Activated CD4-positive, alpha-beta T cell treated with anti-CD3 and anti-CD28 coated beads for 36 hours (primary cell): ENCODE measurements around the gene RGS3. TPM values are rescaled to one million over a fixed set of nuclear protein-coding genes. Genes with fewer than 3 reads are reported as not detected.

Source experiments
- ATAC-seq: fragments of 200-7000 bp; cut with Tn5 transposase; one replicate; pipeline ENCODE4 v1.10.0; 2021; ENCODE audit warnings: mild to moderate bottlenecking, moderate library complexity
- CTCF ChIA-PET: fragments of 350-600 bp; sonication (Branson Sonifier 250); formaldehyde crosslinking; loops from one replicate; lab custom pipeline; 2021; ENCODE audit warnings: antibody characterized with exemption; lab: Charles Lee
- POLR2A ChIA-PET: fragments of 350-600 bp; sonication (Branson Sonifier 250); formaldehyde crosslinking; loops from one replicate; lab custom pipeline; 2021; ENCODE audit warnings: antibody characterized with exemption, inconsistent platforms; lab: Charles Lee
- DNase-seq: peaks from one replicate; pipeline ENCODE4 v3.0.0-alpha.2; 2020
- H3K27ac Mint-ChIP-seq: one replicate; pipeline ENCODE4 v1.8.0; 2021; ENCODE audit warnings: mixed read lengths
- H3K27me3 Mint-ChIP-seq: one replicate; pipeline ENCODE4 v1.8.0; 2021; ENCODE audit warnings: mixed read lengths
- H3K36me3 Mint-ChIP-seq: one replicate; pipeline ENCODE4 v1.8.0; 2021; ENCODE audit warnings: low read depth, mixed read lengths
- H3K4me1 Mint-ChIP-seq: one replicate; pipeline ENCODE4 v1.8.0; 2021; ENCODE audit warnings: mixed read lengths
- H3K4me3 Mint-ChIP-seq: one replicate; pipeline ENCODE4 v1.8.0; 2021; ENCODE audit warnings: mild to moderate bottlenecking, moderate library complexity, mixed read lengths
- H3K9me3 Mint-ChIP-seq: one replicate; pipeline ENCODE4 v1.8.0; 2021; ENCODE audit warnings: low read depth, mixed read lengths
- intact Hi-C, 2 experiments: fragments of 100-400 bp; cut with DNase I in 1 of 2; cut with micrococcal nuclease in 1 of 2; formaldehyde crosslinking; loops; one replicate each; pipeline versions ENCODE4 v1.14.2 to v1.15.1; 2022 to 2024; cut with DNase I, micrococcal nuclease
- total RNA-seq, 2 experiments: library from RNA; stranded (reverse); gene quantifications; one replicate each; pipeline ENCODE4 v1.2.3, GENCODE V29; 2021

RGS3 gene
- total RNA-seq, 2 experiments from 2014 or later, result 55.9 to 62.2 TPM

GRCh38 chr9:113522858-113523257 lies 59.3 kb downstream of the RGS3 start:
- H3K4me3 Mint-ChIP-seq, result peak overlapping the region; percentile 40
- intact Hi-C loops, result loop anchor here (1.0 to 5.0 kb wide), 3 partner anchors 32 to 56 kb away; no protein-coding TSS in a partner anchor
- ATAC-seq (peak; percentile 2), DNase-seq (no peak)
- ChIA-PET CTCF (interaction anchor here (0.6 to 1.5 kb wide), 7 partner anchors 9 to 132 kb away, joined by 3 to 5 read pairs (median 3); no protein-coding TSS in a partner anchor), POLR2A (interaction anchor here (1.9 kb wide), 1 partner anchor 11 kb away, joined by 8 read pairs; no protein-coding TSS in a partner anchor)
- peaks cover 68% of the 10 kb centered on the region for H3K4me1 Mint-ChIP-seq
- H3K36me3 Mint-ChIP-seq, result peaks cover 27% of the 10 kb centered on the region
- H3K9me3 Mint-ChIP-seq, result no peaks in the 10 kb centered on the region
- H3K27ac Mint-ChIP-seq, result peak overlapping the region; percentile 55
- no peaks in the 10 kb centered on the region for H3K27me3 Mint-ChIP-seq

GRCh38 chr9:113523421-113524141 lies 60.1 kb downstream of the RGS3 start:
- no peaks in the 10 kb centered on the region for H3K9me3 Mint-ChIP-seq
- intact Hi-C loops, result loop anchor here (1.0 to 5.0 kb wide), 3 partner anchors 31 to 56 kb away; no protein-coding TSS in a partner anchor
- CTCF ChIA-PET, result interaction anchor here (0.6 to 1.5 kb wide), 9 partner anchors 12 to 1923 kb away, joined by 3 to 5 read pairs (median 3); no protein-coding TSS in a partner anchor
- H3K27ac Mint-ChIP-seq, result peak overlapping the region; percentile 55
- peaks cover 61% of the 10 kb centered on the region for H3K4me1 Mint-ChIP-seq
- peaks cover 28% of the 10 kb centered on the region for H3K36me3 Mint-ChIP-seq
- peak overlapping the region; percentile 40 for H3K4me3 Mint-ChIP-seq
- ATAC-seq, result peak; percentile 70
- POLR2A ChIA-PET, result interaction anchor here (0.7 to 1.9 kb wide), 2 partner anchors 12 to 55 kb away, joined by 3 to 8 read pairs; no protein-coding TSS in a partner anchor
- DNase-seq, result peak; percentile 78
- H3K27me3 Mint-ChIP-seq, result no peaks in the 10 kb centered on the region

- Mint-ChIP-seq H3K27me3 (no peaks in the 10 kb centered on the region), H3K4me3 (no peak overlapping the region), H3K4me1 (peaks cover 52% of the 10 kb centered on the region), H3K36me3 (peaks cover 26% of the 10 kb centered on the region), H3K27ac (peak overlapping the region; percentile 49), H3K9me3 (no peaks in the 10 kb centered on the region)
- DNase-seq, result no peak
- intact Hi-C loops, result loop anchor here in 1 of 2 experiments (5.0 kb wide), 1 partner anchor 33 kb away; no protein-coding TSS in a partner anchor
- POLR2A ChIA-PET, result interaction anchor here (1.9 kb wide), 1 partner anchor 12 kb away, joined by 8 read pairs; no protein-coding TSS in a partner anchor
- CTCF ChIA-PET, result interaction anchor here (0.5 to 1.4 kb wide), 9 partner anchors 12 to 1924 kb away, joined by 3 to 4 read pairs (median 3); no protein-coding TSS in a partner anchor
- no peak for ATAC-seq
These were observed 60.9 kb downstream of the RGS3 start for GRCh38 chr9:113524468-113524867.

- ATAC-seq (no peak), DNase-seq (no peak)
- CTCF ChIA-PET, result interaction anchor here (0.5 to 1.4 kb wide), 4 partner anchors 13 to 57 kb away, joined by 3 to 4 read pairs (median 3); no protein-coding TSS in a partner anchor
- Mint-ChIP-seq H3K9me3 (no peaks in the 10 kb centered on the region), H3K27me3 (no peaks in the 10 kb centered on the region), H3K4me3 (no peak overlapping the region), H3K36me3 (peaks cover 29% of the 10 kb centered on the region), H3K4me1 (peaks cover 45% of the 10 kb centered on the region), H3K27ac (no peak overlapping the region)
- POLR2A ChIA-PET, result no interaction called here
- intact Hi-C loops, result no loop called here
These were observed 61.7 kb downstream of the RGS3 start for GRCh38 chr9:113525205-113525604.

GRCh38 chr9:113525831-113526230 lies 62.3 kb downstream of the RGS3 start:
- no peak for ATAC-seq
- Mint-ChIP-seq H3K27me3 (no peaks in the 10 kb centered on the region), H3K4me3 (no peak overlapping the region), H3K27ac (no peak overlapping the region), H3K36me3 (peaks cover 31% of the 10 kb centered on the region), H3K4me1 (peaks cover 40% of the 10 kb centered on the region), H3K9me3 (no peaks in the 10 kb centered on the region)
- POLR2A ChIA-PET, result no interaction called here
- intact Hi-C loops, result no loop called here
- CTCF ChIA-PET, result interaction anchor here (0.5 to 1.4 kb wide), 3 partner anchors 12 to 54 kb away, joined by 3 to 4 read pairs (median 3); no protein-coding TSS in a partner anchor
- no peak for DNase-seq

- H3K27ac Mint-ChIP-seq, result no peak overlapping the region
- peaks cover 38% of the 10 kb centered on the region for H3K4me1 Mint-ChIP-seq
- intact Hi-C loops, result no loop called here
These were observed 62.8 kb downstream of the RGS3 start for GRCh38 chr9:113526231-113526746.

GRCh38 chr9:113526841-113527240 lies 63.3 kb downstream of the RGS3 start:
- no peak overlapping the region for H3K27ac Mint-ChIP-seq
- peaks cover 33% of the 10 kb centered on the region for H3K4me1 Mint-ChIP-seq
- CTCF ChIA-PET, result interaction anchor here (0.7 to 1.4 kb wide), 4 partner anchors 9 to 168 kb away, joined by 3 to 6 read pairs (median 3); no protein-coding TSS in a partner anchor

More at GRCh38 chr9:113526231-113526746, 62.8 kb downstream of the RGS3 start:
- CTCF ChIA-PET, result interaction anchor here (0.7 to 1.4 kb wide), 3 partner anchors 9 to 44 kb away, joined by 3 to 6 read pairs (median 3); no protein-coding TSS in a partner anchor
- no peak overlapping the region for H3K4me3 Mint-ChIP-seq
- DNase-seq, result no peak
- H3K27me3 Mint-ChIP-seq, result no peaks in the 10 kb centered on the region
- H3K36me3 Mint-ChIP-seq, result peaks cover 34% of the 10 kb centered on the region
- no peaks in the 10 kb centered on the region for H3K9me3 Mint-ChIP-seq
- POLR2A ChIA-PET, result no interaction called here
- ATAC-seq, result no peak

GRCh38 chr9:113528088-113528487 lies 64.6 kb downstream of the RGS3 start:
- Mint-ChIP-seq H3K27ac (no peak overlapping the region), H3K4me1 (peaks cover 21% of the 10 kb centered on the region), H3K9me3 (no peaks in the 10 kb centered on the region), H3K4me3 (no peak overlapping the region), H3K36me3 (peaks cover 38% of the 10 kb centered on the region), H3K27me3 (no peaks in the 10 kb centered on the region)
- CTCF ChIA-PET, result no interaction called here
- DNase-seq, result no peak
- POLR2A ChIA-PET, result no interaction called here
- ATAC-seq, result no peak
- intact Hi-C loops, result no loop called here

More at GRCh38 chr9:113526841-113527240, 63.3 kb downstream of the RGS3 start:
- Mint-ChIP-seq H3K36me3 (peaks cover 36% of the 10 kb centered on the region), H3K4me3 (no peak overlapping the region), H3K9me3 (no peaks in the 10 kb centered on the region), H3K27me3 (no peaks in the 10 kb centered on the region)
- POLR2A ChIA-PET, result no interaction called here
- DNase-seq (no peak), ATAC-seq (no peak)
- intact Hi-C loops, result no loop called here

- Mint-ChIP-seq H3K27me3 (no peaks in the 10 kb centered on the region), H3K9me3 (no peaks in the 10 kb centered on the region), H3K36me3 (peaks cover 38% of the 10 kb centered on the region), H3K4me1 (peaks cover 13% of the 10 kb centered on the region), H3K4me3 (no peak overlapping the region), H3K27ac (no peak overlapping the region)
- ATAC-seq (no peak), DNase-seq (no peak)
- ChIA-PET CTCF (no interaction called here), POLR2A (no interaction called here)
- intact Hi-C loops, result no loop called here
These were observed 65.3 kb downstream of the RGS3 start for GRCh38 chr9:113528811-113529210.

GRCh38 chr9:113529336-113530009 lies 65.9 kb downstream of the RGS3 start:
- H3K36me3 Mint-ChIP-seq, result peaks cover 33% of the 10 kb centered on the region
- ChIA-PET POLR2A (no interaction called here), CTCF (interaction anchor here (0.8 kb wide), 1 partner anchor 15 kb away, joined by 3 read pairs; no protein-coding TSS in a partner anchor)
- intact Hi-C loops, result no loop called here
- no peak overlapping the region for H3K4me3 Mint-ChIP-seq
- no peak overlapping the region for H3K27ac Mint-ChIP-seq
- DNase-seq (no peak), ATAC-seq (no peak)
- no peaks in the 10 kb centered on the region for H3K27me3 Mint-ChIP-seq
- H3K9me3 Mint-ChIP-seq, result no peaks in the 10 kb centered on the region
- peaks cover 7% of the 10 kb centered on the region for H3K4me1 Mint-ChIP-seq
